Spleen (tissue), 11 donors: ENCODE measurements around the gene NDUFA7. TPM values are rescaled to one million over a fixed set of nuclear protein-coding genes. Genes with fewer than 3 reads are reported as not detected.
"Not testable (repeated sequence)": the region's sequence is repeated elsewhere in the genome, so short reads cannot be mapped to it uniquely, and the experiment has no call there.

ENCODE experiments used
- DNase-seq: peaks from one replicate; pipeline ENCODE4 v3.0.0-alpha.2; 2020
- H3K27ac ChIP-seq, 8 donors: fragments of 200-600 bp; sonication (generic) in 7 of 8; 1 replicate in 4 of 8; 2 replicates in 4 of 8; pipeline versions ENCODE4 v1.5.0 to v1.8.0; 2016 to 2021; ENCODE audit warnings: inconsistent platforms in 4 of 8, mild to moderate bottlenecking in 4 of 8, moderate library complexity in 1 of 8
- H3K27me3 ChIP-seq, 7 donors: fragments of 200-600 bp; sonication (generic) in 6 of 7; replicated peaks in 1 of 7; 1 replicate in 4 of 7; 2 replicates in 3 of 7; pipeline versions ENCODE4 v1.5.0 to v1.8.0; 2016 to 2021; ENCODE audit warnings: inconsistent platforms in 3 of 7, mild to moderate bottlenecking in 1 of 7
- H3K36me3 ChIP-seq, 6 donors: fragments of 200-600 bp; sonication (generic) in 5 of 6; 1 replicate in 4 of 6; 2 replicates in 2 of 6; pipeline versions ENCODE4 v1.5.0 to v1.8.0; 2016 to 2021; ENCODE audit warnings: inconsistent platforms in 2 of 6
- H3K4me1 ChIP-seq, 6 donors: fragments of 200-600 bp; sonication (generic) in 5 of 6; 1 replicate in 3 of 6; 2 replicates in 3 of 6; pipeline versions ENCODE4 v1.5.0 to v1.8.0; 2016 to 2021; ENCODE audit warnings: inconsistent platforms in 3 of 6
- H3K4me3 ChIP-seq, 8 donors: fragments of 200-600 bp; sonication (generic) in 7 of 8; 1 replicate in 4 of 8; 2 replicates in 4 of 8; pipeline versions ENCODE4 v1.5.0 to v1.8.0; 2016 to 2021; ENCODE audit warnings: inconsistent platforms in 4 of 8, mild to moderate bottlenecking in 4 of 8, moderate library complexity in 2 of 8
- H3K9me3 ChIP-seq, 8 donors: fragments of 200-600 bp; sonication (generic) in 7 of 8; 1 replicate in 4 of 8; 2 replicates in 4 of 8; pipeline versions ENCODE4 v1.5.0 to v1.8.0; 2016 to 2021; ENCODE audit warnings: inconsistent platforms in 4 of 8
- POLR2A ChIP-seq, 3 donors: fragments of 450-650 bp; IDR thresholded peaks; one replicate each; pipeline ENCODE4 v1.5.1; 2017; ENCODE audit warnings: antibody characterized with exemption in 3 of 3, mild to moderate bottlenecking in 1 of 3
- POLR2AphosphoS5 ChIP-seq, 3 donors: sonication (generic); formaldehyde crosslinking; IDR thresholded peaks; one replicate each; pipeline ENCODE4 v1.5.1; 2017; ENCODE audit warnings: antibody characterized with exemption in 3 of 3
- WGBS, 5 donors: extraction: QIAGEN DNeasy Blood & Tissue Kit in 3 of 5; methylation state at CpG; one replicate each; pipeline versions ENCODE4 v1.1.5 to v1.1.7; 2013 to 2018; 5-methylcytosine and 5-hydroxymethylcytosine counted together
- intact Hi-C: fragments of 100-400 bp; cut with DNase I; formaldehyde crosslinking; loops from one replicate; pipeline ENCODE4 v1.15.0; 2023; ENCODE audit warnings: low total_unique reads
- polyA plus RNA-seq, 3 donors: library from polyadenylated mRNA; stranded (reverse); fragments of 200-250 nt; gene quantifications; one replicate each; pipeline ENCODE4 v1.2.1, GENCODE V29; 2013
- total RNA-seq, 7 donors: library from RNA; depleted of rRNA in 3 of 7; stranded (reverse); fragments of >200 nt in 3 of 7; fragmentation: NEBNext Ultra II Directional in 4 of 7; extraction: Animal tissue kit (Norgen Biotek cat#: 25700) in 4 of 7; gene quantifications; one replicate each; pipeline versions ENCODE4 v1.1.0 to v1.2.1, GENCODE V29; 2016 to 2021
- TF ChIP-seq, protein P1 (sequence below), 11 experiments: fragments of 200-600 bp in 7 of 11; fragments of 450-650 bp in 4 of 11; sonication (generic) in 4 of 11; IDR thresholded peaks in 8 of 11; conservative IDR thresholded peaks in 3 of 11; 1 replicate in 7 of 11; 2 replicates in 4 of 11; pipeline versions ENCODE4 v1.4.0 to v1.8.0; 2016 to 2021; ENCODE audit warnings: antibody characterized with exemption in 11 of 11, inconsistent platforms in 4 of 11, mild to moderate bottlenecking in 1 of 11
- donor health status: healthy with polysubstance abuse.
- donor health status: DM: no; HTN: no; CAD: no; lungs with moderate emphysema.
- donor health status: DM: no; HTN: no; CAD: no.
- donor health status: Bipolar disorder and iron deficiency.
- donor health status: healthy.
- donor health status: DM: no; HTN: no; CAD: no.
- donor health status: DM: yes; HTN: yes; CAD: no.

Gene NDUFA7
- total and polyA plus RNA-seq, 10 donors, result 14.6 to 131 (median 31.1) TPM

DNA sequence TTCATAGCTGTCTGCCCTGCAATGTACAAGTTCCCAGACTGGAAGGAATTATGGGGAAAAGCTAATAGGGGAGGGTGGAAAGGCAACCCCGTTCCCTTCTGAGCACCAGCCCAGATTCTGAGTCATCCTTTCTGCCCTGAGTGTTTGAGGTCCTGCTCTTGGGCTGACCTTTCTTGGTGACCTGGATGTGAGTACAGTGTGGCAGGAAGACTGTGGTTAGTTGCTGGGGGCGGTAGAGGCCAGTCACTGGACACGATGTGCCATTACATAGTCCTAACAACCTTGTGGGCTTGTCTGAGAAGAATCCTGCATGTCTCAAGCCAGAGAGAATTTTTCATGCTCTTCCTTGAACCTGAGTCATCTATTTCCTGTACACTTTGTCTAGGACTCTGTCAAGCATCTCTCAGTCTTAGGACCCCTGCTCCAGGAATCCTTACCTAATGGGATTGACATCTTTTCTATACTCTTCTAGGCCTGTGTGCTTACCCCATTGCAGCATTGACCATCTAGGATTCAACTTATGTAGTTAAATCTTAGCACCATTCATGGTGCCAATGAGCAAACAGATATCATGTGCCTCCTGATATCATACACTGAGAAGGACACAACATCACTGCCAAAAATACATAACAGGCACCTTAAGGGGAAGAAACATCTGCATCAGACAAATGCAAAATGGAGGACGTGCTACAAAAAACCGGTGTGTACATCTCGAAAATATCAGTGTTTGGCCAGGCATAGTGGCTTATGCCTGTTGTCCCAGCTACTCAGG lies 34.6 kb upstream of the NDUFA7 start:
- H3K36me3 ChIP-seq, result no peaks in the 10 kb centered on the region
- H3K9me3 ChIP-seq, result peaks cover 0 to 7% (median 0%) of the 10 kb centered on the region in 8 donors
- peaks cover 0 to 36% (median 0%) of the 10 kb centered on the region in 7 donors for H3K27me3 ChIP-seq
- TF ChIP-seq POLR2AphosphoS5 (IDR thresholded peaks at IDR 0.05), result peak in 1 of 3 donors; percentile 85
- TF ChIP-seq, protein P1, sequence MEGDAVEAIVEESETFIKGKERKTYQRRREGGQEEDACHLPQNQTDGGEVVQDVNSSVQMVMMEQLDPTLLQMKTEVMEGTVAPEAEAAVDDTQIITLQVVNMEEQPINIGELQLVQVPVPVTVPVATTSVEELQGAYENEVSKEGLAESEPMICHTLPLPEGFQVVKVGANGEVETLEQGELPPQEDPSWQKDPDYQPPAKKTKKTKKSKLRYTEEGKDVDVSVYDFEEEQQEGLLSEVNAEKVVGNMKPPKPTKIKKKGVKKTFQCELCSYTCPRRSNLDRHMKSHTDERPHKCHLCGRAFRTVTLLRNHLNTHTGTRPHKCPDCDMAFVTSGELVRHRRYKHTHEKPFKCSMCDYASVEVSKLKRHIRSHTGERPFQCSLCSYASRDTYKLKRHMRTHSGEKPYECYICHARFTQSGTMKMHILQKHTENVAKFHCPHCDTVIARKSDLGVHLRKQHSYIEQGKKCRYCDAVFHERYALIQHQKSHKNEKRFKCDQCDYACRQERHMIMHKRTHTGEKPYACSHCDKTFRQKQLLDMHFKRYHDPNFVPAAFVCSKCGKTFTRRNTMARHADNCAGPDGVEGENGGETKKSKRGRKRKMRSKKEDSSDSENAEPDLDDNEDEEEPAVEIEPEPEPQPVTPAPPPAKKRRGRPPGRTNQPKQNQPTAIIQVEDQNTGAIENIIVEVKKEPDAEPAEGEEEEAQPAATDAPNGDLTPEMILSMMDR (IDR thresholded peaks at IDR 0.05 in 8 of 11, conservative IDR thresholded peaks at IDR 0.05 in 3 of 11), result no peak
- no peak for TF ChIP-seq POLR2A (IDR thresholded peaks at IDR 0.05)
- intact Hi-C loops, result loop anchor here (10.0 kb wide), 2 partner anchors 49 to 159 kb away; partner anchors contain the start of gene ZNF414
- peak overlapping the region in 3 of 8 donors; percentile 18 to 49 (median 35) for H3K27ac ChIP-seq
- H3K4me3 ChIP-seq, result no peak overlapping the region
- no peak for DNase-seq
- WGBS, 5 donors, result 57 to 72% (median 64%) methylated on average over 6 of the region's 6 CpGs
- H3K4me1 ChIP-seq, result peaks cover 0 to 46% (median 26%) of the 10 kb centered on the region in 6 donors

DNA sequence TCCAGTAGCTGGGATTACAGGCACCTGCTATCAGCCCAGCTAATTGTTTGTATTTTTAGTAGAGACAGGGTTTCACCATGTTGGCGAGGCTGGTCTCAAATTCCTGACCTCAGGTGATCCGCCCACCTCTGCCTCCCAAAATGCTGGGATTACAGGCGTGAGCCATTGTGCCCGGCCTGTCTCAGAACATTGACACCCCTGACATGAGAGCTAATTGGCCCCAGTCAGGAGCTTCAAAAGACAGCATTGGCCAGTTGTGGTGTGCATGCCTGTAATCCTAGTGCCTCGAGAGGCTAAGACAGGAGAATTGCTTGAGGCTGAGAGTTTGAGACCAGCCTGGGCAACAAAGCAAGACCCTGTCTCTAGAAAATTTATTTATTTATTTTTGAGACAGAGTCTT lies 31.7 kb upstream of the NDUFA7 start:
- H3K27me3 ChIP-seq, result peaks cover 0 to 35% (median 0%) of the 10 kb centered on the region in 7 donors
- H3K36me3 ChIP-seq, DNase-seq, H3K9me3 ChIP-seq, H3K4me3 ChIP-seq: not testable (repeated sequence)
- intact Hi-C loops, result loop anchor here (5.0 to 10.0 kb wide), 3 partner anchors 52 to 289 kb away; partner anchors contain the start of gene ZNF414
- H3K27ac ChIP-seq, result peak overlapping the region in 7 of 8 donors; percentile 8 to 54 (median 34)
- H3K4me1 ChIP-seq, result peaks cover 0 to 61% (median 35%) of the 10 kb centered on the region in 6 donors
- WGBS, 5 donors, result 68 to 85% (median 73%) methylated on average over 2 to 5 of the region's 5 CpGs

DNA sequence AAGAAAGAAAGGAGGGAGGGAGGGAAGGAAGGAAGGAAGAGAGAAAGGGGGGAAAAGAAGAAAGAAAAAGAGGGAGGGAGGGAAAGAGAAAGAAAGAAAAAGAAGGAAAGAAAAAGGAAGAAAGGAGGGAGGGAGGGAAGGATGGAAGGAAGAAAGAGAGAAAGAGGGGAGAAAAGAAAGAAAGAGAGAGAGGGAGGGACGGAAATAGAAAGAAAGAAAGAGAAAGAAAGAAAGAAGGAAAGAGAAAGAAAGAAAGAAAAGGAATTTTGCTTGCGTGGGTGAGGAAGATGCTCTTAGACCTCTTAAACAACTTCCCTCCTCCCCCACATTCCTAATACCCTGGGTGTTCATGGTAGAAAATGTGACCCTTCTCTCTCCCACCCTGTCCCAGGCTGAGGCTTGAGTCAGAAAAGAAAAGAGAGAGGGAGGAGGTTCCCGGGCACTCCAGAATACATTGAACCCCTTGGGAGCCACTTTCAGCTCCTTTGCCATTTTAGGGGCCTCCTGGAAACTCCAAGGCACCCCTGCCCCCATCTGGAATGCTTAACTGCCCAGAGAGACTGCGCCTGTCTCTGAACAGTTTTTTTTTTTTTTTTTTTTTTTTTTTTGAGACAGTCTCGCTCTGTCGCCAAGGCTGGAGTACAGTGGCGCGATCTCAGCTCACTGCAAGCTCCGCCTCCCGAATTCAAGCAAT lies 31.1 kb upstream of the NDUFA7 start:
- peak overlapping the region in 7 of 8 donors; percentile 8 to 54 (median 34) for H3K27ac ChIP-seq
- intact Hi-C loops, result loop anchor here (5.0 to 10.0 kb wide), 3 partner anchors 53 to 290 kb away; partner anchors contain the start of gene ZNF414
- peaks cover 0 to 7% (median 0%) of the 10 kb centered on the region in 8 donors for H3K9me3 ChIP-seq
- H3K36me3 ChIP-seq, result no peaks in the 10 kb centered on the region
- WGBS, 5 donors, result 42 to 61% (median 48%) methylated on average over 10 of the region's 10 CpGs
- DNase-seq, result no peak
- H3K4me3 ChIP-seq, result no peak overlapping the region
- TF ChIP-seq, protein P1 (IDR thresholded peaks at IDR 0.05 in 8 of 11, conservative IDR thresholded peaks at IDR 0.05 in 3 of 11), result no peak
- TF ChIP-seq POLR2A (IDR thresholded peaks at IDR 0.05), result no peak
- TF ChIP-seq POLR2AphosphoS5 (IDR thresholded peaks at IDR 0.05), result no peak
- H3K27me3 ChIP-seq, result peaks cover 0 to 35% (median 0%) of the 10 kb centered on the region in 7 donors
- H3K4me1 ChIP-seq, result peaks cover 0 to 65% (median 35%) of the 10 kb centered on the region in 6 donors

DNA sequence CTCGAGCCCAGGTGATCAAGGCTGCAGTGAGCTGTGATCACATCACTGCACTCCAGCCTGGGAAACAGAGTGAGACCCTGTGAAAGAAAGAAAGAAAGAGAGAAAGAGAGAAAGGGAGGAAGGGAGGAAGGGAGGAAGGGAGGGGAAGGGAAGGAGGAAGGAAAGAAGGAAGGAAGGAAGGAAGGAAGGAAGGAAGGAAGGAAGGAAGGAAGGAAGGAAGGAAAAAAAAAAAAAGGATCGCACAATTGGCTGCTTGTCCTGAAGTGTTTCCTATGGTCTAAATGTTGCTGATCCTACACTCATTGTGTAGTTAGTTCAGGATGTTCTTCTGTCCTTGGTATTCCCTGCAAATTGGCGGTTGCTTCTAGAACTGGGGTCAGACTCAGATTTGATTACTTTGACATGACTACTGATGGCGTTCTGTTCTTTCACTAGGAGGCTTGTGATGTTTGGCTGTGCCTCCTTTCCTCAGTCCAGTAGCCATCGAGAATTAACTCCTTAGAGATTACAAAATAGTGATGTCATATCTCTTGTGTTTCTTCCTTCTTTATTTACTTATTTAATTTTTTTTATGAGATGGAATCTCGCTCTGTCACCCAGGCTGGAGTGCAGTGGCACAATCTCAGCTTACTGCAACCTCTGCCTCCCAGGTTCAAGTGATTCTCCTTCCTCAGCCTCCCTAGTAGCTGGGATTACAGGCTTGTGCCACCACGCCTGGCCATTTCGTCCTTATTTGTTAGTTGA lies 28.6 kb upstream of the NDUFA7 start:
- Histone ChIP-seq H3K4me1 (peaks cover 0 to 54% (median 29%) of the 10 kb centered on the region in 6 donors), H3K27me3 (peaks cover 0 to 43% (median 0%) of the 10 kb centered on the region in 7 donors), H3K27ac (peak overlapping the region in 5 of 8 donors; percentile 10 to 57 (median 37))
- 56 to 73% (median 61%) methylated on average over 8 of the region's 8 CpGs for WGBS, 5 donors
- H3K4me3 ChIP-seq, H3K9me3 ChIP-seq, DNase-seq, H3K36me3 ChIP-seq: not testable (repeated sequence)
- intact Hi-C loops, result loop anchor here (5.0 to 10.0 kb wide), 3 partner anchors 55 to 292 kb away; partner anchors contain the start of gene ZNF414
